K562 (cell line): ENCODE measurements around the gene ARHGAP28. TPM values are rescaled to one million over a fixed set of nuclear protein-coding genes. Genes with fewer than 3 reads are reported as not detected.

Source experiments
- CCAR2 ChIP-seq: fragments of 200-400 bp; formaldehyde crosslinking; IDR thresholded peaks from 2 replicates; pipeline ENCODE4 v1.6.1; 2017; ENCODE audit warnings: mild to moderate bottlenecking, low read depth, low read length
- GTF3C2 ChIP-seq: IDR thresholded peaks from 3 replicates; pipeline ENCODE4 v1.6.1; 2011; ENCODE audit warnings: borderline replicate concordance, mild to moderate bottlenecking, moderate library complexity; ENCODE audit not compliant: insufficient read length; ENCODE audit errors: extremely low read depth
- HNRNPLL ChIP-seq: fragments of 200-400 bp; formaldehyde crosslinking; IDR thresholded peaks from 2 replicates; pipeline ENCODE4 v1.6.1; 2017; ENCODE audit warnings: low read length, low read depth, mild to moderate bottlenecking; ENCODE audit not compliant: poor library complexity, severe bottlenecking
- NFE2L1 ChIP-seq: fragments of 450-650 bp; IDR thresholded peaks from 2 replicates; pipeline ENCODE4 v1.6.1; 2016; ENCODE audit warnings: missing genetic modification characterization, low read depth, mild to moderate bottlenecking, missing compliant biosample characterization, moderate library complexity, borderline replicate concordance
- PBX2 ChIP-seq, 2 experiments: IDR thresholded peaks in 1 of 2; conservative IDR thresholded peaks in 1 of 2; 2 replicates each; pipeline ENCODE4 v1.6.1; 2016; ENCODE audit warnings: low read depth in 2 of 2, mild to moderate bottlenecking in 1 of 2, missing compliant biosample characterization in 1 of 2, missing genetic modification characterization in 1 of 2, moderate library complexity in 1 of 2
- polyA plus RNA-seq, 8 experiments: library from polyadenylated mRNA; depleted of rRNA in 4 of 8; stranded (reverse) in 5 of 8; unstranded in 3 of 8; fragments of >200 nt; fragmentation: Nextera tagmentation in 2 of 8; fragmentation: Illumina TruSeq in 1 of 8; extraction: Ambion mirVana in 2 of 8; extraction: Trizol in 1 of 8; gene quantifications; 2 replicates each; pipeline versions ENCODE4 v1.2.1 to v1.2.3, GENCODE V29; 2011 to 2014; ENCODE audit warnings: inconsistent platforms in 1 of 8, missing spikeins in 1 of 8
- total RNA-seq, 7 experiments: library from RNA; depleted of rRNA in 6 of 7; stranded (reverse); fragments of >200 nt in 6 of 7; fragmentation: Illumina TruSeq in 2 of 7; extraction: Trizol in 2 of 7; gene quantifications; 2 replicates each; pipeline versions ENCODE4 v1.2.1 to v1.2.3, GENCODE V29; 2011 to 2021; ENCODE audit warnings: low replicate concordance in 1 of 7
- TF ChIP-seq, protein P1 (sequence below), 3 experiments: IDR thresholded peaks in 2 of 3; conservative IDR thresholded peaks in 1 of 3; 2 replicates each; pipeline ENCODE4 v1.5.1; 2011 to 2012; ENCODE audit warnings: low read length in 3 of 3, mild to moderate bottlenecking in 3 of 3, control low read depth in 2 of 3, improper control_type of control experiment in 1 of 3, inconsistent platforms in 1 of 3, low read depth in 1 of 3, mixed read lengths in 1 of 3, moderate library complexity in 1 of 3; ENCODE audit not compliant: insufficient read depth in 2 of 3
- TF ChIP-seq, protein P2 (sequence below), 2 experiments: fragments of 450-650 bp; IDR thresholded peaks; 2 replicates each; pipeline ENCODE4 v1.6.1; 2016

ARHGAP28 gene
- total and polyA plus RNA-seq, 9 of the 15 experiments (the other 6 are each of a cell fraction or from before 2014, with no cell fraction given), result 0.93 to 5.9 (median 5.0) TPM

DNA sequence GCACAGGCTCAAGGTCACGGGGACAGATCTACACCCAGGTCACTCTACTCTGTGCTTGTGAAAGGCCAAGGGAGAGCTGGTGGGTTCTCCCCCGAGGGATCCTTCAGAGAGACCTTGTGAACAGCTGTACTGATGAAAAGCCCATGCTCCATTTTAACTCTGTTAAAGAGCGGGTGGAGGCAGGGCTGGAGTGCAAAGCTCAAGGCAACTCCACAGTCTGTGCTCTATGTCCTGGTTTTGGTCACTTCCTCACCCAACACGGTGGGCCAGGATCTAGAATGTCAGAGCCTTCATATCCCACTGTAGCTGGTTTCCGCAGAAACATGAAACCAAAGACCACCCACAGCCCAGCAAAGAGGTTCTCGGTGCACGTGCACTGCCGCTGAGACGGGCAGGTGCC lies 210.9 kb downstream of the ARHGAP28 start (continued):
- TF ChIP-seq GTF3C2 (no peak), NFE2L1 (tag) (no peak), CCAR2 (no peak), PBX2 (CRISPR knock-in tag; IDR thresholded peaks at IDR 0.05; ENCODE audit: low read depth) (no peak), PBX2 (tag; conservative IDR thresholded peaks at IDR 0.05; ENCODE audit: low read depth) (no peak), HNRNPLL (no peak)
- TF ChIP-seq, protein P1, sequence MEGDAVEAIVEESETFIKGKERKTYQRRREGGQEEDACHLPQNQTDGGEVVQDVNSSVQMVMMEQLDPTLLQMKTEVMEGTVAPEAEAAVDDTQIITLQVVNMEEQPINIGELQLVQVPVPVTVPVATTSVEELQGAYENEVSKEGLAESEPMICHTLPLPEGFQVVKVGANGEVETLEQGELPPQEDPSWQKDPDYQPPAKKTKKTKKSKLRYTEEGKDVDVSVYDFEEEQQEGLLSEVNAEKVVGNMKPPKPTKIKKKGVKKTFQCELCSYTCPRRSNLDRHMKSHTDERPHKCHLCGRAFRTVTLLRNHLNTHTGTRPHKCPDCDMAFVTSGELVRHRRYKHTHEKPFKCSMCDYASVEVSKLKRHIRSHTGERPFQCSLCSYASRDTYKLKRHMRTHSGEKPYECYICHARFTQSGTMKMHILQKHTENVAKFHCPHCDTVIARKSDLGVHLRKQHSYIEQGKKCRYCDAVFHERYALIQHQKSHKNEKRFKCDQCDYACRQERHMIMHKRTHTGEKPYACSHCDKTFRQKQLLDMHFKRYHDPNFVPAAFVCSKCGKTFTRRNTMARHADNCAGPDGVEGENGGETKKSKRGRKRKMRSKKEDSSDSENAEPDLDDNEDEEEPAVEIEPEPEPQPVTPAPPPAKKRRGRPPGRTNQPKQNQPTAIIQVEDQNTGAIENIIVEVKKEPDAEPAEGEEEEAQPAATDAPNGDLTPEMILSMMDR (IDR thresholded peaks at IDR 0.05 in 2 of 3, conservative IDR thresholded peaks at IDR 0.05 in 1 of 3; ENCODE audit: insufficient read depth in 2 of 3, low read depth in 1 of 3, low read length in 3 of 3), result no peak
- TF ChIP-seq, protein P2, sequence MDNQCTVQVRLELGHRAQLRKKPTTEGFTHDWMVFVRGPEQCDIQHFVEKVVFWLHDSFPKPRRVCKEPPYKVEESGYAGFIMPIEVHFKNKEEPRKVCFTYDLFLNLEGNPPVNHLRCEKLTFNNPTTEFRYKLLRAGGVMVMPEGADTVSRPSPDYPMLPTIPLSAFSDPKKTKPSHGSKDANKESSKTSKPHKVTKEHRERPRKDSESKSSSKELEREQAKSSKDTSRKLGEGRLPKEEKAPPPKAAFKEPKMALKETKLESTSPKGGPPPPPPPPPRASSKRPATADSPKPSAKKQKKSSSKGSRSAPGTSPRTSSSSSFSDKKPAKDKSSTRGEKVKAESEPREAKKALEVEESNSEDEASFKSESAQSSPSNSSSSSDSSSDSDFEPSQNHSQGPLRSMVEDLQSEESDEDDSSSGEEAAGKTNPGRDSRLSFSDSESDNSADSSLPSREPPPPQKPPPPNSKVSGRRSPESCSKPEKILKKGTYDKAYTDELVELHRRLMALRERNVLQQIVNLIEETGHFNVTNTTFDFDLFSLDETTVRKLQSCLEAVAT (IDR thresholded peaks at IDR 0.05), result no peak
